HL-60 (cell line): Measurements from ENCODE around the gene FOXO1.

ENCODE experiments used
- DNase-seq, 2 experiments: peaks; one replicate each; pipeline ENCODE4 v3.0.0-alpha.2; 2010 to 2020; ENCODE audit warnings: low read depth in 1 of 2, low spot score in 1 of 2
- H3K27ac ChIP-seq: fragments of 250-450 bp; sonication (Bioruptor Pico); replicated peaks from 2 replicates; pipeline ENCODE4 v1.5.1; 2020; ENCODE audit warnings: mild to moderate bottlenecking, moderate library complexity
- H3K27me3 ChIP-seq: fragments of 250-450 bp; sonication (Bioruptor Pico); 2 replicates; pipeline ENCODE4 v1.5.1; 2021; ENCODE audit warnings: mild to moderate bottlenecking, moderate library complexity; ENCODE audit not compliant: insufficient read depth, poor library complexity, severe bottlenecking
- H3K4me3 ChIP-seq: replicated peaks from 2 replicates; pipeline ENCODE4 v1.5.1; 2011; ENCODE audit warnings: mild to moderate bottlenecking, control low read depth, low read length; ENCODE audit not compliant: insufficient read depth
- CTCF ChIP-seq: IDR thresholded peaks from one replicate; pipeline ENCODE4 v1.5.1; 2011; ENCODE audit warnings: low read length, control low read depth, inconsistent platforms; ENCODE audit not compliant: insufficient read depth
- GABPA ChIP-seq: IDR thresholded peaks from 2 replicates; pipeline ENCODE4 v1.6.1; 2012; ENCODE audit warnings: low read depth
- POLR2AphosphoS5 ChIP-seq: IDR thresholded peaks from 2 replicates; pipeline ENCODE4 v1.6.1; 2012; ENCODE audit warnings: low read depth
- SPI1 ChIP-seq: IDR thresholded peaks from 2 replicates; pipeline ENCODE4 v1.6.1; 2012; ENCODE audit warnings: low read depth, mild to moderate bottlenecking, borderline replicate concordance
- TF ChIP-seq, protein P1 (sequence below): IDR thresholded peaks from 2 replicates; pipeline ENCODE4 v1.6.1; 2012; ENCODE audit warnings: low read depth; ENCODE audit not compliant: insufficient replicate concordance

FOXO1 gene

DNA sequence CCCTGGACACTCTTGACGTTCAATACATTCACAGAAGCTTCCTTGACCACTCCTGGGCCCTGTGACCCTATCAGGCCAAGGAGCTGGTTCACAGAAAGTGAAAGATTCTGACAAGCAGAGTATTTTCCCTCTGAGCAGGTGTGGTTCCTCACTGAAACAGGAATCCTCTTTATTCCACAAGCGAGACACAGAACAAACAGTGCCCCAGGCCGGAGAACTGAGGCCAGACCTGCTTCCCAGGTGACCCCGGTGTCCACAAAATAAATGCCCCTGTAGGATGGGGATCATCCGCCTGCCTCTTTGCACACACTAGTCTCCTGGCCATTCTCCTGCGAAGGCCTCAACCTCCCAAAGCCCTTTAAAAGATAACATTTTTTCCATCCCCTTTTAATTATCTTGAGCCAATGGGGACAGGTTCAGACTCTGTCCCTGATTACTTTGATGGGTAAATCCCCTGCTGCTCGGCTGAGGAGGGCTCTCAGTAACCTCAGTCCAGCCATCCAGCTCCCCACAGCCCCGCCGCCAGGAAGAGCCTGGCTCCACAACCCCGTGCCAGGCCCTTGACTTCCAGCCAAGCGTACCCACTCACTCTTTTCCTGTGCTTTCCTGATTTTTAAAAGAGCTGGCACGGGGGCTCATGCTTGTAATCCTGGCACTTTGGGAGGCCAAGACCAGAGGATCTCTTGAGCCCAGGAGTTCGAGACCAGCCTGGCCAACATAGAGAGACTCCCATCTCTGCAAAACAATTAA is 129.1 kb downstream of the FOXO1 start:
- H3K27ac ChIP-seq, result no peak overlapping the region

DNA sequence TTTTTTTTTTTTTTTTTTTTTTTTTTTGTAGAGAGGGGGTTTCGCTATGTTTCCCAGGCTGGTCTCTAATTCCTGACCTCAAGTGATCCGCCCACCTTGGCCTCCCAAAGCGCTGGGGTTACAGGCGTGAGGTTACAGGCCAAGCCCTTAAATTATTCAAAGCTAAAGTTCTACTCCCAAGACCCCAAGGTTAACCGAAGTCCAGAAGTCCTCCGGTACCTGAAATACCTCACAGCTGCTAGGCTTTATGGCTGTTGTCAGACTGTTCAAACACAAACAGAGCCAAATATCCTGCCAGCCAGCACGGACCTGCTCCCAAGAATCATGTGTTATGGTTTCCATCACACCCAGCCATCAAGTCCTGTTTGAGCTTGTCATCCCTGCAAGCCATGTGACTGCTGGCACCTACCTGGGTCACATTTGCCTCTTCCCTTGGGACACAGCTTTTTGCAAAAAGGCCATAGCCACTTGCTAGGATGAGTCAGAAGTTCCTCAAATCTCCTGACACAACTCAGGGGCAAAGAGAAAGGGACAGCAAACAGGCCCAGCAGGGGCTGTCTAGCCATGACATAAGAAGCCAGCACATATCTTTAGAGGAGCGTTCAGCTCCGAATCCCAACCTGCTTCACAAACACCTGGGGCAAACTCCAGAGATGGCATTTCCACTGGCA is 129.9 kb downstream of the FOXO1 start:
- H3K27ac ChIP-seq, result no peak overlapping the region

More for the DNA sequence above, 129.1 kb downstream of the FOXO1 start:
- TF ChIP-seq SPI1 (no peak), POLR2AphosphoS5 (no peak), GABPA (no peak), CTCF (no peak)
- TF ChIP-seq, protein P1, sequence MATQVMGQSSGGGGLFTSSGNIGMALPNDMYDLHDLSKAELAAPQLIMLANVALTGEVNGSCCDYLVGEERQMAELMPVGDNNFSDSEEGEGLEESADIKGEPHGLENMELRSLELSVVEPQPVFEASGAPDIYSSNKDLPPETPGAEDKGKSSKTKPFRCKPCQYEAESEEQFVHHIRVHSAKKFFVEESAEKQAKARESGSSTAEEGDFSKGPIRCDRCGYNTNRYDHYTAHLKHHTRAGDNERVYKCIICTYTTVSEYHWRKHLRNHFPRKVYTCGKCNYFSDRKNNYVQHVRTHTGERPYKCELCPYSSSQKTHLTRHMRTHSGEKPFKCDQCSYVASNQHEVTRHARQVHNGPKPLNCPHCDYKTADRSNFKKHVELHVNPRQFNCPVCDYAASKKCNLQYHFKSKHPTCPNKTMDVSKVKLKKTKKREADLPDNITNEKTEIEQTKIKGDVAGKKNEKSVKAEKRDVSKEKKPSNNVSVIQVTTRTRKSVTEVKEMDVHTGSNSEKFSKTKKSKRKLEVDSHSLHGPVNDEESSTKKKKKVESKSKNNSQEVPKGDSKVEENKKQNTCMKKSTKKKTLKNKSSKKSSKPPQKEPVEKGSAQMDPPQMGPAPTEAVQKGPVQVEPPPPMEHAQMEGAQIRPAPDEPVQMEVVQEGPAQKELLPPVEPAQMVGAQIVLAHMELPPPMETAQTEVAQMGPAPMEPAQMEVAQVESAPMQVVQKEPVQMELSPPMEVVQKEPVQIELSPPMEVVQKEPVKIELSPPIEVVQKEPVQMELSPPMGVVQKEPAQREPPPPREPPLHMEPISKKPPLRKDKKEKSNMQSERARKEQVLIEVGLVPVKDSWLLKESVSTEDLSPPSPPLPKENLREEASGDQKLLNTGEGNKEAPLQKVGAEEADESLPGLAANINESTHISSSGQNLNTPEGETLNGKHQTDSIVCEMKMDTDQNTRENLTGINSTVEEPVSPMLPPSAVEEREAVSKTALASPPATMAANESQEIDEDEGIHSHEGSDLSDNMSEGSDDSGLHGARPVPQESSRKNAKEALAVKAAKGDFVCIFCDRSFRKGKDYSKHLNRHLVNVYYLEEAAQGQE, result no peak
- Histone ChIP-seq H3K27me3 (peaks cover 3% of the 10 kb centered on the region), H3K4me3 (no peak overlapping the region)
- no peak for DNase-seq

DNA sequence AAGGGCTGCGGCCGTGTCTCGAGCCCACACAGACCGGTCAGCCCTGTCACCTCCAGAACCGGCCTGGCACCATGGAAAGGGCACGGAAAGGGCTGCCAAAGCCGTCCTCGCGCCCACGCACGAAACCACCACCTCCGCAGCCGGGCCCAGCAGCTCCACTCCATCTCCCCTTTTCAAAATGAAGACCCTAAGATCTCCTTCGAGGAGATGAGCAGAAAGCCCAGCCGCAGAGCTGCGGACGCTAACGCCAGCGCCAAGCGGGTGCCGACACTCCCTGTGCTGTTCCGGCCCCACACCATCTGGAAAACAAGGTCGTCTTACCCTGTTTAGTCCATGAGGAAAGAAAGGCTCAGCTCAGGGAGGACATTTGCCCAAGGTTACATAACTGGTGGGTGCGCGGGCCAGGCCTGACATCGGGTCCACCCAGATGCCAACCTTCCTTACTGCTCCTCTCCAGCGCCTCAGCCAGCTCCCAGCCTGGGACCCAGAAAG is 131.1 kb downstream of the FOXO1 start:
- TF ChIP-seq, protein P1, result no peak
- TF ChIP-seq POLR2AphosphoS5, result no peak
- TF ChIP-seq SPI1, result no peak

More for the DNA sequence above, 129.9 kb downstream of the FOXO1 start:
- TF ChIP-seq SPI1 (no peak), GABPA (no peak), CTCF (no peak), POLR2AphosphoS5 (no peak)
- TF ChIP-seq, protein P1, result no peak
- DNase-seq, result no peak
- Histone ChIP-seq H3K27me3 (peaks cover 3% of the 10 kb centered on the region), H3K4me3 (no peak overlapping the region)

More for the DNA sequence above, 131.1 kb downstream of the FOXO1 start:
- Histone ChIP-seq H3K27ac (no peak overlapping the region), H3K27me3 (no peaks in the 10 kb centered on the region), H3K4me3 (no peak overlapping the region)
- no peak for DNase-seq
